Raji (cell line): ENCODE measurements around the gene HOXB8.

Source experiments
- POLR2A ChIP-seq: IDR thresholded peaks from 2 replicates; pipeline ENCODE4 v1.6.1; 2011; ENCODE audit warnings: low read depth, low read length, control low read depth; ENCODE audit not compliant: insufficient read depth

HOXB8 gene

GRCh38 chr17:48642059-48642842 lies 27.2 kb upstream of the HOXB8 start:
- no peak for TF ChIP-seq POLR2A

GRCh38 chr17:48641541-48642058 lies 26.5 kb upstream of the HOXB8 start:
- TF ChIP-seq POLR2A: no peak

GRCh38 chr17:48640858-48641180 lies 25.7 kb upstream of the HOXB8 start:
- no peak for TF ChIP-seq POLR2A

GRCh38 chr17:48639982-48640857 lies 25.1 kb upstream of the HOXB8 start:
- no peak for TF ChIP-seq POLR2A

GRCh38 chr17:48639136-48639535 lies 24.0 kb upstream of the HOXB8 start:
- TF ChIP-seq POLR2A: no peak

- TF ChIP-seq POLR2A: no peak
Measured at GRCh38 chr17:48637323-48638260, 22.5 kb upstream of the HOXB8 start.

GRCh38 chr17:48636177-48637018 lies 21.3 kb upstream of the HOXB8 start:
- no peak for TF ChIP-seq POLR2A

GRCh38 chr17:48634493-48635208 lies 19.6 kb upstream of the HOXB8 start:
- TF ChIP-seq POLR2A: no peak

- no peak for TF ChIP-seq POLR2A
Measured at GRCh38 chr17:48633266-48633677, 18.2 kb upstream of the HOXB8 start.

- TF ChIP-seq POLR2A: no peak
Measured at GRCh38 chr17:48632579-48633265, 17.6 kb upstream of the HOXB8 start.

GRCh38 chr17:48631693-48632578 lies 16.8 kb upstream of the HOXB8 start:
- TF ChIP-seq POLR2A: no peak
